HepG2 (cell line): ENCODE data around the gene ABCA8. TPM values are rescaled to one million over a fixed set of nuclear protein-coding genes. Genes with fewer than 3 reads are reported as not detected.

Source experiments
- BHLHE40 ChIP-seq: IDR thresholded peaks from 2 replicates; pipeline ENCODE4 v1.6.1; 2011; ENCODE audit warnings: low read length, improper control_type of control experiment
- CBFB ChIP-seq: sonication (generic); formaldehyde crosslinking; IDR thresholded peaks from 2 replicates; pipeline ENCODE4 v1.4.0; 2020; ENCODE audit warnings: missing genetic modification reagents
- JUND ChIP-seq: sonication (generic); formaldehyde crosslinking; IDR thresholded peaks from 2 replicates; pipeline ENCODE4 v1.8.0; 2022; ENCODE audit warnings: mild to moderate bottlenecking, missing genetic modification reagents
- PHF5A ChIP-seq: IDR thresholded peaks from one replicate; pipeline ENCODE4 v1.6.1; 2018; ENCODE audit warnings: low read depth, missing genetic modification reagents; ENCODE audit not compliant: unreplicated experiment
- SMAD3 ChIP-seq: sonication (generic); formaldehyde crosslinking; IDR thresholded peaks from 2 replicates; pipeline ENCODE4 v1.4.0; 2020; ENCODE audit warnings: missing genetic modification reagents
- TRIM24 ChIP-seq: sonication (generic); formaldehyde crosslinking; IDR thresholded peaks from 2 replicates; pipeline ENCODE4 v1.8.0; 2022; ENCODE audit warnings: mild to moderate bottlenecking, missing genetic modification reagents
- ZNF124 ChIP-seq: sonication (generic); formaldehyde crosslinking; IDR thresholded peaks from 2 replicates; pipeline ENCODE4 v1.4.0; 2020; ENCODE audit warnings: missing genetic modification reagents
- ZNF772 ChIP-seq: sonication (generic); formaldehyde crosslinking; IDR thresholded peaks from 2 replicates; pipeline ENCODE4 v1.5.0; 2020; ENCODE audit warnings: mild to moderate bottlenecking, missing genetic modification reagents
- polyA plus RNA-seq, 8 experiments: library from polyadenylated mRNA; depleted of rRNA in 3 of 8; stranded (reverse) in 7 of 8; unstranded in 1 of 8; fragments of >200 nt; fragmentation: Illumina TruSeq in 4 of 8; extraction: Trizol in 4 of 8; gene quantifications; 2 replicates each; pipeline versions ENCODE4 v1.2.1 to v1.2.3, GENCODE V29; 2011 to 2016; ENCODE audit warnings: low read depth in 4 of 8, missing spikeins in 1 of 8, mixed read lengths in 1 of 8; ENCODE audit not compliant: insufficient read depth in 1 of 8
- total RNA-seq, 5 experiments: library from RNA; depleted of rRNA; stranded (reverse); fragments of >200 nt; fragmentation: Illumina TruSeq; extraction: Trizol; gene quantifications; 2 replicates each; pipeline ENCODE4 v1.2.3, GENCODE V29; 2016; ENCODE audit warnings: low read depth in 1 of 5
- TF ChIP-seq, protein P1 (sequence below): sonication (generic); formaldehyde crosslinking; IDR thresholded peaks from 2 replicates; pipeline ENCODE4 v1.8.0; 2023; ENCODE audit warnings: mild to moderate bottlenecking, missing genetic modification reagents
- TF ChIP-seq, protein P2 (sequence below): sonication (generic); formaldehyde crosslinking; IDR thresholded peaks from 2 replicates; pipeline ENCODE4 v1.5.0; 2020; ENCODE audit warnings: mild to moderate bottlenecking, missing genetic modification reagents, borderline replicate concordance
- TF ChIP-seq, protein P3 (sequence below): IDR thresholded peaks from 2 replicates; pipeline ENCODE4 v1.6.1; 2016
- TF ChIP-seq, protein P4 (sequence below), 2 experiments: fragments of 450-650 bp in 1 of 2; sonication (generic) in 1 of 2; formaldehyde crosslinking; IDR thresholded peaks; 2 replicates each; pipeline versions ENCODE4 v1.5.0 to v1.8.0; 2020 to 2022; ENCODE audit warnings: mild to moderate bottlenecking in 1 of 2, missing genetic modification reagents in 1 of 2
- TF ChIP-seq, protein P5 (sequence below): IDR thresholded peaks from 2 replicates; pipeline ENCODE4 v1.6.1; 2016; ENCODE audit warnings: mild to moderate bottlenecking
- TF ChIP-seq, protein P6 (sequence below): sonication (generic); formaldehyde crosslinking; conservative IDR thresholded peaks from 2 replicates; pipeline ENCODE4 v1.5.0; 2020; ENCODE audit warnings: missing genetic modification reagents
- TF ChIP-seq, protein P7 (sequence below): sonication (generic); formaldehyde crosslinking; IDR thresholded peaks from 2 replicates; pipeline ENCODE4 v1.4.0; 2020; ENCODE audit warnings: mild to moderate bottlenecking, missing genetic modification reagents, borderline replicate concordance

ABCA8 gene
- total and polyA plus RNA-seq, 2 of the 13 experiments (the other 11 are each of a cell fraction or from before 2014, with no cell fraction given) = 0.05 to 0.18 TPM

DNA sequence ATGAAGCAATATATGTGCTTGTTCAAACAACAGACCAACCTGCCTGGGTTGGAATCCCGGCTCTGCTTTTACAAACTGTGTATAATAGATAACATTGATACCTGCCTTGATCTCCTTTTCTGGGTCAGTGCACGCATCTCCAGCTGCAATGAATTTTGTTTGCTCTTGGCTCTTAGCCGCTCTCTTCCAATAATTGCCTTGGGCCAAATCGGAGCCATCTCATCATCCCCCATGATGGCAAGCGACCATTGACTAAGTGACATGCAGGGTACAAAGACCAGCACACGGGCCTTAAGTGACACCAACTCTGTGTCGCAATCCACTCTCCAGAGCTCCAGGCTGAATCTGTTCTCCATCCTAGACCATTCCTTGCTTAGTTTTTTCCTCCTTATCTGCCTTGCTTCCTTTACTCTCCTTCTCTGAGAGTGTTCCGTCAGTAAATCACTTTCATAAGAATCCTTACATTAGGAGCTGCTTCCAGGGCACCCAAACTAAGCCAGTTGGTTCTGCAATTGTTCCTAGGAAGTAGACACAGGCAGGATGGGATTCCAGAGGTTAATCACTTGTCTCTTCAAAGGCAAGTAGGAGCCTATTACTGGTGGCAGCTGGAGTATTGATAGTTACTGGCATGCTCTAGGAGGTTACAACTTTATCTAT, 134.2 kb downstream of the ABCA8 start (continued):
- TF ChIP-seq, protein P1, sequence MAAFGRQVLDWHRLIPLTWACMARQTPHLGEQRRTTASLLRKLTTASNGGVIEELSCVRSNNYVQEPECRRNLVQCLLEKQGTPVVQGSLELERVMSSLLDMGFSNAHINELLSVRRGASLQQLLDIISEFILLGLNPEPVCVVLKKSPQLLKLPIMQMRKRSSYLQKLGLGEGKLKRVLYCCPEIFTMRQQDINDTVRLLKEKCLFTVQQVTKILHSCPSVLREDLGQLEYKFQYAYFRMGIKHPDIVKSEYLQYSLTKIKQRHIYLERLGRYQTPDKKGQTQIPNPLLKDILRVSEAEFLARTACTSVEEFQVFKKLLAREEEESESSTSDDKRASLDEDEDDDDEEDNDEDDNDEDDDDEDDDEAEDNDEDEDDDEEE (CRISPR knock-in tag) = no peak
- TF ChIP-seq ZNF124 (CRISPR knock-in tag) = peak; percentile 60; the same call in 1 of the 2 replicates
- TF ChIP-seq, protein P2, sequence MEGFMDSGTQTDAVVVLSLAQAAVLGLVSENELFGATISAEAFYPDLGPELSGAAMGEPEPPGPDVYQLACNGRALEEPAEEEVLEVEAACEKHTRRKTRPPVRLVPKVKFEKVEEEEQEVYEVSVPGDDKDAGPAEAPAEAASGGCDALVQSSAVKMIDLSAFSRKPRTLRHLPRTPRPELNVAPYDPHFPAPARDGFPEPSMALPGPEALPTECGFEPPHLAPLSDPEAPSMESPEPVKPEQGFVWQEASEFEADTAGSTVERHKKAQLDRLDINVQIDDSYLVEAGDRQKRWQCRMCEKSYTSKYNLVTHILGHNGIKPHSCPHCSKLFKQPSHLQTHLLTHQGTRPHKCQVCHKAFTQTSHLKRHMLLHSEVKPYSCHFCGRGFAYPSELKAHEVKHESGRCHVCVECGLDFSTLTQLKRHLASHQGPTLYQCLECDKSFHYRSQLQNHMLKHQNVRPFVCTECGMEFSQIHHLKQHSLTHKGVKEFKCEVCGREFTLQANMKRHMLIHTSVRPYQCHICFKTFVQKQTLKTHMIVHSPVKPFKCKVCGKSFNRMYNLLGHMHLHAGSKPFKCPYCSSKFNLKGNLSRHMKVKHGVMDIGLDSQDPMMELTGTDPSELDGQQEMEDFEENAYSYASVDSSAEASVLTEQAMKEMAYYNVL (CRISPR knock-in tag) = peak; percentile 91; the same call in 1 of the 2 replicates
- TF ChIP-seq, protein P3, sequence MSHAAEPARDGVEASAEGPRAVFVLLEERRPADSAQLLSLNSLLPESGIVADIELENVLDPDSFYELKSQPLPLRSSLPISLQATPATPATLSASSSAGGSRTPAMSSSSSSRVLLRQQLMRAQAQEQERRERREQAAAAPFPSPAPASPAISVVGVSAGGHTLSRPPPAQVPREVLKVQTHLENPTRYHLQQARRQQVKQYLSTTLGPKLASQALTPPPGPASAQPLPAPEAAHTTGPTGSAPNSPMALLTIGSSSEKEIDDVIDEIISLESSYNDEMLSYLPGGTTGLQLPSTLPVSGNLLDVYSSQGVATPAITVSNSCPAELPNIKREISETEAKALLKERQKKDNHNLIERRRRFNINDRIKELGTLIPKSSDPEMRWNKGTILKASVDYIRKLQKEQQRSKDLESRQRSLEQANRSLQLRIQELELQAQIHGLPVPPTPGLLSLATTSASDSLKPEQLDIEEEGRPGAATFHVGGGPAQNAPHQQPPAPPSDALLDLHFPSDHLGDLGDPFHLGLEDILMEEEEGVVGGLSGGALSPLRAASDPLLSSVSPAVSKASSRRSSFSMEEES (CRISPR knock-in tag) = peak; percentile 69
- TF ChIP-seq CBFB (CRISPR knock-in tag) = peak; percentile 67
- peak; percentile 90 for TF ChIP-seq ZNF772 (CRISPR knock-in tag)
- TF ChIP-seq, protein P4, sequence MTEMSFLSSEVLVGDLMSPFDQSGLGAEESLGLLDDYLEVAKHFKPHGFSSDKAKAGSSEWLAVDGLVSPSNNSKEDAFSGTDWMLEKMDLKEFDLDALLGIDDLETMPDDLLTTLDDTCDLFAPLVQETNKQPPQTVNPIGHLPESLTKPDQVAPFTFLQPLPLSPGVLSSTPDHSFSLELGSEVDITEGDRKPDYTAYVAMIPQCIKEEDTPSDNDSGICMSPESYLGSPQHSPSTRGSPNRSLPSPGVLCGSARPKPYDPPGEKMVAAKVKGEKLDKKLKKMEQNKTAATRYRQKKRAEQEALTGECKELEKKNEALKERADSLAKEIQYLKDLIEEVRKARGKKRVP (CRISPR knock-in tag; IDR thresholded peaks at IDR 0.05) = peak in 1 of 2 experiments; percentile 61; a peak in 1 of 4 replicates
- TF ChIP-seq SMAD3 (CRISPR knock-in tag) = peak; percentile 70
- TF ChIP-seq JUND (CRISPR knock-in tag) = peak; percentile 90; the same call in 1 of the 2 replicates
- TF ChIP-seq, protein P5, sequence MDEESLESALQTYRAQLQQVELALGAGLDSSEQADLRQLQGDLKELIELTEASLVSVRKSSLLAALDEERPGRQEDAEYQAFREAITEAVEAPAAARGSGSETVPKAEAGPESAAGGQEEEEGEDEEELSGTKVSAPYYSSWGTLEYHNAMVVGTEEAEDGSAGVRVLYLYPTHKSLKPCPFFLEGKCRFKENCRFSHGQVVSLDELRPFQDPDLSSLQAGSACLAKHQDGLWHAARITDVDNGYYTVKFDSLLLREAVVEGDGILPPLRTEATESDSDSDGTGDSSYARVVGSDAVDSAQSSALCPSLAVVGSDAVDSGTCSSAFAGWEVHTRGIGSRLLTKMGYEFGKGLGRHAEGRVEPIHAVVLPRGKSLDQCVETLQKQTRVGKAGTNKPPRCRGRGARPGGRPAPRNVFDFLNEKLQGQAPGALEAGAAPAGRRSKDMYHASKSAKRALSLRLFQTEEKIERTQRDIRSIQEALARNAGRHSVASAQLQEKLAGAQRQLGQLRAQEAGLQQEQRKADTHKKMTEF (CRISPR knock-in tag) = peak; percentile 94
- TF ChIP-seq, protein P6, sequence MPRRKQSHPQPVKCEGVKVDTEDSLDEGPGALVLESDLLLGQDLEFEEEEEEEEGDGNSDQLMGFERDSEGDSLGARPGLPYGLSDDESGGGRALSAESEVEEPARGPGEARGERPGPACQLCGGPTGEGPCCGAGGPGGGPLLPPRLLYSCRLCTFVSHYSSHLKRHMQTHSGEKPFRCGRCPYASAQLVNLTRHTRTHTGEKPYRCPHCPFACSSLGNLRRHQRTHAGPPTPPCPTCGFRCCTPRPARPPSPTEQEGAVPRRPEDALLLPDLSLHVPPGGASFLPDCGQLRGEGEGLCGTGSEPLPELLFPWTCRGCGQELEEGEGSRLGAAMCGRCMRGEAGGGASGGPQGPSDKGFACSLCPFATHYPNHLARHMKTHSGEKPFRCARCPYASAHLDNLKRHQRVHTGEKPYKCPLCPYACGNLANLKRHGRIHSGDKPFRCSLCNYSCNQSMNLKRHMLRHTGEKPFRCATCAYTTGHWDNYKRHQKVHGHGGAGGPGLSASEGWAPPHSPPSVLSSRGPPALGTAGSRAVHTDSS (CRISPR knock-in tag) = no peak
- peak; percentile 52; the same call in 1 of the 2 replicates for TF ChIP-seq TRIM24 (CRISPR knock-in tag)
- TF ChIP-seq, protein P7, sequence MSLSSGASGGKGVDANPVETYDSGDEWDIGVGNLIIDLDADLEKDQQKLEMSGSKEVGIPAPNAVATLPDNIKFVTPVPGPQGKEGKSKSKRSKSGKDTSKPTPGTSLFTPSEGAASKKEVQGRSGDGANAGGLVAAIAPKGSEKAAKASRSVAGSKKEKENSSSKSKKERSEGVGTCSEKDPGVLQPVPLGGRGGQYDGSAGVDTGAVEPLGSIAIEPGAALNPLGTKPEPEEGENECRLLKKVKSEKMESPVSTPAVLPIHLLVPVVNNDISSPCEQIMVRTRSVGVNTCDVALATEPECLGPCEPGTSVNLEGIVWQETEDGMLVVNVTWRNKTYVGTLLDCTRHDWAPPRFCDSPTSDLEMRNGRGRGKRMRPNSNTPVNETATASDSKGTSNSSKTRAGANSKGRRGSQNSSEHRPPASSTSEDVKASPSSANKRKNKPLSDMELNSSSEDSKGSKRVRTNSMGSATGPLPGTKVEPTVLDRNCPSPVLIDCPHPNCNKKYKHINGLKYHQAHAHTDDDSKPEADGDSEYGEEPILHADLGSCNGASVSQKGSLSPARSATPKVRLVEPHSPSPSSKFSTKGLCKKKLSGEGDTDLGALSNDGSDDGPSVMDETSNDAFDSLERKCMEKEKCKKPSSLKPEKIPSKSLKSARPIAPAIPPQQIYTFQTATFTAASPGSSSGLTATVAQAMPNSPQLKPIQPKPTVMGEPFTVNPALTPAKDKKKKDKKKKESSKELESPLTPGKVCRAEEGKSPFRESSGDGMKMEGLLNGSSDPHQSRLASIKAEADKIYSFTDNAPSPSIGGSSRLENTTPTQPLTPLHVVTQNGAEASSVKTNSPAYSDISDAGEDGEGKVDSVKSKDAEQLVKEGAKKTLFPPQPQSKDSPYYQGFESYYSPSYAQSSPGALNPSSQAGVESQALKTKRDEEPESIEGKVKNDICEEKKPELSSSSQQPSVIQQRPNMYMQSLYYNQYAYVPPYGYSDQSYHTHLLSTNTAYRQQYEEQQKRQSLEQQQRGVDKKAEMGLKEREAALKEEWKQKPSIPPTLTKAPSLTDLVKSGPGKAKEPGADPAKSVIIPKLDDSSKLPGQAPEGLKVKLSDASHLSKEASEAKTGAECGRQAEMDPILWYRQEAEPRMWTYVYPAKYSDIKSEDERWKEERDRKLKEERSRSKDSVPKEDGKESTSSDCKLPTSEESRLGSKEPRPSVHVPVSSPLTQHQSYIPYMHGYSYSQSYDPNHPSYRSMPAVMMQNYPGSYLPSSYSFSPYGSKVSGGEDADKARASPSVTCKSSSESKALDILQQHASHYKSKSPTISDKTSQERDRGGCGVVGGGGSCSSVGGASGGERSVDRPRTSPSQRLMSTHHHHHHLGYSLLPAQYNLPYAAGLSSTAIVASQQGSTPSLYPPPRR (CRISPR knock-in tag) = peak; percentile 87
- TF ChIP-seq PHF5A (CRISPR knock-in tag) = no peak
- peak; percentile 71 for TF ChIP-seq BHLHE40
